ENCODE data around the gene PEF1.

Gene PEF1

DNA sequence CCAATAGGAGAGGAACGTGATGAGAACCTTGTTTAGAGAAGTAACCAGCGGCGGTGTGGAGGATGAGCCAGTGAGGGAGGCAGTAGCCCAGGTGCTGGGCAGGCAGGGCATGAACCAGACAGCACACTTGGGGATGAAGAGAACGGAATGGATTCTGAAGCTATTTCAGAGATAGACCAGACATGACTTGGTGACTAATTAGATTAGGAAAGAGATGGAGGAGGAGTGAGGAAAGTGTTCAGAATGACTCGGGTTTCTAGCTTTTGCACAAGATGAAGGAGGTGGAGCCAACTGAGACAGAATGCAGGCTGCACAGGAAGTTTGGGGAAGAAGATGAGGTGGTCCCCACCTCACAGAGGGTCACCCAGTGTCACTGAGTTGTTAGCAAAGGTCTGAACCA, 5.1 kb downstream of the PEF1 start:
- in situ Hi-C loops (cut with MboI; ENCODE audit: low sequenced_read_pairs), result no loop called here

DNA sequence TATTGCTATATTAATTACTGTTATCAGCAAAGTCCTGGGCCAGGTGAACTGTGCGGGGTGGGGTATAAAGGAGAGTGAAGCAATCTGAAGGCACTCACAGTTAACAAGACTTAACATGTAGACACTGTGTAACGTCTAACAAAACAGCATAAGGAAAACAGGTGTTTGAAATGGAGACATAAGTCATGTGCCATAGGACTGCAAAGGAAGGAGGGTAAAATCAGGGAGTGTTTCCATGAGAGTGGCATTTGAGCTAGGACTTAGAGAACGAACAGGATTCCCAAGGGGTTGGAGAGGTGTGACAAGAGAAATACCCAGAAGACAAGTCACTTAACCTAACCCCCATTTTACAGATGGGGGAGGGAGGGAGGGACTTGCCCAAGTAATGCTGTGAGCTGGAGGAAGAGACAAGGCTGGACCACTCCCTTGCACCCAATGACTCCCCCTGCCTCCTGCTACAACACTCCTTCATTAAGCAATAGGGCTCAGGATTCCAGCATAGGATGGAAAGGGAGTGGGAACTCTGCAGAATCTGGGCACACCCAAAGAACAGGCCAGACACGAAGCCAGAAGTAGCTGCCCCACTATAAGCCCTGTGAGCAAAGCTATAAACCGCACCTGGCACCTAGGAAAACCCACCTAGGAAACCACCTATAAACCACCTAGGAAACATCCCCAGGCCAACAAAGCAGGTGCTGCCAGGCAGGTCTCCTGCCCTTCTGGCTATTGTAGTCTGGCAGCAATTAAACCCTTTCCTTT, 6.6 kb downstream of the PEF1 start:
- in situ Hi-C loops (cut with MboI; ENCODE audit: low sequenced_read_pairs), result no loop called here

DNA sequence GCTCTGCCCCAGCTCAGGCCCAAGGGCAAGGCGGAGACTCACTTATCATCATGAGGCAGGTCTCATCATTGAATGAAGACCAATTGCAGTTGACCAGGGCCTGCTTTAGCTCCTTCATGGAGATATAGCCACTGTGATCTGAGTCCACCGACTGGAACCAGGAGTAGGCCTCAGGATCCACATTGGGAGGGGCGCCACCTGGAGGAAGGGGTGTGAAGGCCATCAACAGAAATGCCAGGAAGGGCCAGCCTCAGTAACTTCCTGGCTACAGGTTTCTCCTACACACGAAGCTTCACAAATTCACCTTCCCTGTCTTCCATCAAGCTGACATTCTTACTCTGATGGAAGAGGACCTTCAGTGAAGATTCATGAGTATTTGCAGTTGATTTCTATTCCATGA, 11.6 kb downstream of the PEF1 start:
- in situ Hi-C loops (cut with MboI; ENCODE audit: low sequenced_read_pairs), result no loop called here

DNA sequence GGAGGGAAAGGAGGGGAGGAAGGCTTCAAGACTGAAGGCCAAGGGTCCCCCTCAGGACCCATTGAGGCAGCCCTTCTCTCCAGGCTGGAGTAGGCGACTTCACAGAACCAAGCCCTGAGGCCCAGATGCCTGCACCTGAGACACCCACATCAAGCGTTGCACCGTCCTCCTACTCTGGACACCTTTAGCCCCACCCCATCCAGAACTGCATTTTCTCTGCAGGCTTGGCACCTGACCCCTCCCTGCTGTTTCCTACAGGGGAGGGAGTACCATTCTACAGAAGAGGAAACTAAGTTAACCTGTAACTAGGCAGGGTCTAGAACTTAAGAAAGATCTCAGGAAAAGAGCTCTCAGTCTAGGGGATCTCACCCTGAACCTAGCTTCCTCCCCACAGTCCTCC, 12.0 kb downstream of the PEF1 start:
- in situ Hi-C loops (cut with MboI; ENCODE audit: low sequenced_read_pairs), result no loop called here

DNA sequence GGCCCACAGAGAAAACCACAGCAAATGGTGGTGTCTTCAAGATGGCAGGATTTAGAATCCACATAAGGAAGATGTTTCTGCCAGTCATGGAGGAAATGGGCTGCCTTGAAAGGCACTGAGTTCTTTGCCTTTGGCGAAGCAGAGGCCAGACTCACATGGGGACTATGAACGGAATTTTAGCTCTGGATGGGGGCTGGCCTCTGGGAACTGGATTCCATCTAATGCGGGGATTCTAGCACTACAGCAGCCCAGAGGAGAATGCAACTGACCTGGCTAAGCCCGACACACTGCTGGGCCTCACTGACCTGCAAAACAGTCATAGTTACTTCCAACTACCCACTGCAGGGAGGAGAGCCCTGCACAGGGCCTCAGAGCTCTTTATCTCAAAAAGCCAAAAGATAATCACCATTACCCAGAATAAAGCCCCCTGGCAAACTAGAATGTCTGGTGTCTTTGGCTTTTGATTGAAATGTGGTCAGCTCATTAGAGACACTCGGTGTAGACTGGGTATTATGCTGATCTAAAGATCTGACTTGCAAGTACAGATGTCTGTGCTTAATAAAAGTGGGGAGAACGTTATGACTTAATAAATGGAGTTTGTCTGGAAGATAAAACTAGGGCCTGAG, 15.6 kb downstream of the PEF1 start:
- in situ Hi-C loops (cut with MboI; ENCODE audit: low sequenced_read_pairs), result no loop called here

DNA sequence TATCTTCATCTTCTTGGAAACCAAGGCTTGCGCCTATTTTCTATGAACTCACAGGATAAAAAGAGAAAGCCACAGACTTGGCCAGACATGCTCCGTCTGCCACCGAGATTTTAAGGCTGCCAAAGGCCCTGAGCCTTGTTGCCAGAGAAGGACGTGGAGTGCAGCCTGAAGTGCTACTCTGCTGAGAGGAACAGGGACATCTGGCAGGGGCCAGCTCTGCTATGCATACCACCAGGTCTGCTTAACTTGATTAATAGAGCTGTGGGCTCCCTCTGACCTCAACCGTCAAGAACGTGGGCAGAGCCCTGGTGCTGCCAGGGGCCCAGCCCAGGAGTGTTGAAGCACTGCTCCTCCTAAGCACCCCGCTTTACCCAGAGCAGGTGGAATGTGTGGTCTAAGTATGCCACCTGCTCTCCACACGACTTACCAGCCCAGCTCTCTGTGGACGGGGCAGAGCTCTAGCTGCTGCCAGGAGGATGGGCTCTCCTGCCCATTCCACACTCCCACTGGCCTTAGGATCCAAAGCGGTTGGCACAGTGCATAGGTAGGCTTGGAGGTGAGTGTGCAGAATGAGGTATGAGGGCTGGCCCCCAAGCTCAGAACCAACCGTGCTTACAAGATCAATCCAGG, 16.6 kb downstream of the PEF1 start:
- in situ Hi-C loops (cut with MboI; ENCODE audit: low sequenced_read_pairs), result no loop called here

DNA sequence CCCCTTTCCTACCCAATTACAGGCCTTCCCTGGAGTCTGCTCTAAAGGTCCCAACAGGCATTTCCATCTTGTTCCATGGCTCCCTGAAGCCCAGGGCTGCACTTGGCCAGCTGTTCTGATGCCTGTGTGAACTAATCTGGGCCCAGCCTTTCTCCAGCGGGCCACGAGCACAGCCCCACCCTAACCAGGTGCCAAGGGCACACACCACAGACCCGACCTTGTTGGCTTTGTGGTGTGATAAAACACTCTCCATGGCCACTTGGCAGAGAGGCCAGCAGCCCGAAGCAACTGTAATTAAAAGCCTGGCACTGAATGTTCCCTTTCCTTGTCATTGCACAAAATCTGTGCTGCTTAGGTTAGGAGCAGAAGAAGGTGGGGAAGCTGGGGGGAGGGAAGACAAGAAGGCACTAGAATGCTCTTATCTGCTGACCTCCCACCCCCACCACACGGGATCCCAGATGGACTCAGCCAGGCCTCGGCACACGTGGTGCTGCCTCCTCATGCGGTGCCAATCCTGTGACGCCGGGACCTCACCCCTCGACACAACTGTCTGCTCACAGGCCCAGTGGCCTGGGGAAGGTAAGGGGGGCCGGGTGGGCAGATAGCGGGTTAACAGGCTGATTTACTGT, 17.3 kb downstream of the PEF1 start:
- in situ Hi-C loops (cut with MboI; ENCODE audit: low sequenced_read_pairs), result no loop called here

DNA sequence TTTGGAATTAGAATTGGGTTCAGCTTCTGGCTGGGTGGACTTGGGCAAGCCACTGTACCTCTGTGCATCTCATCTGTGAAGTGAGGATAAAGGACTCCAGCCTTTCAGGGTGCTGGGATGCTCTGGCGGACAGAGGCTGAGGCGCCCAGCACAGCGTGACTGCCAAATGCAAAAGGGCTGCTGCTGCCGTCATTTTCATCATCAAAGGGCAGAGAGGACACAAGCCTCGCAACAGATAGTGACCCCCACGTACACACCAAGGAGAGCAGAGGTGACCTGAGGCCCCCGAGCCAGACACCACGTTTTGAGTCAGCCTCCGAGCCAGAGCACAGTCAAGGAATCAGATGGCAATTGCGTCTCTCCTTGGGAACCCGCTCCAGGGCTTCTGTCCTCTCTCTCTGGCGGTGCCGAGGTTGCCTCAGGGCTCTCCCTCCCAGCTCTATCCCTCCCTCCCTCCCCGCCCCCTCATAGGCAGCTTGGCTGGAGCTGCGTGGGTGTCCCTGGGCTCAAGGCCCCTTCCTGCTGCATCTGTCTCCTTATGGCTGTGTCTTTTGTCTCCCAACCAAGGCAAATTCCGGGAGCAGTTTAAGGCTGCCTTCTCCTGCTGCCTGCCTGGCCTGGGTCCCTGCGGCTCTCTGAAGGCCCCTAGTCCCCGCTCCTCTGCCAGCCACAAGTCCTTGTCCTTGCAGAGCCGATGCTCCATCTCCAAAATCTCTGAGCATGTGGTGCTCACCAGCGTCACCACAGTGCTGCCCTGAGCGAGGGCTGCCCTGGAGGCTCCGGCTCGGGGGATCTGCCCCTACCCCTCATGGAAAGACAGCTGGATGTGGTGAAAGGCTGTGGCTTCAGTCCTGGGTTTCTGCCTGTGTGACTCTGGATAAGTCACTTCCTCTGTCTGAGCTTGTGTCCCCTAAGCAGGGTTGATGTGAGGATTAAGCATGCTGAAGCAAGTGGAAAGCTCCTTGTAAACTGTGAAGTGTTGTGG, 18.2 kb downstream of the PEF1 start:
- in situ Hi-C loops (cut with MboI; ENCODE audit: low sequenced_read_pairs), result no loop called here

DNA sequence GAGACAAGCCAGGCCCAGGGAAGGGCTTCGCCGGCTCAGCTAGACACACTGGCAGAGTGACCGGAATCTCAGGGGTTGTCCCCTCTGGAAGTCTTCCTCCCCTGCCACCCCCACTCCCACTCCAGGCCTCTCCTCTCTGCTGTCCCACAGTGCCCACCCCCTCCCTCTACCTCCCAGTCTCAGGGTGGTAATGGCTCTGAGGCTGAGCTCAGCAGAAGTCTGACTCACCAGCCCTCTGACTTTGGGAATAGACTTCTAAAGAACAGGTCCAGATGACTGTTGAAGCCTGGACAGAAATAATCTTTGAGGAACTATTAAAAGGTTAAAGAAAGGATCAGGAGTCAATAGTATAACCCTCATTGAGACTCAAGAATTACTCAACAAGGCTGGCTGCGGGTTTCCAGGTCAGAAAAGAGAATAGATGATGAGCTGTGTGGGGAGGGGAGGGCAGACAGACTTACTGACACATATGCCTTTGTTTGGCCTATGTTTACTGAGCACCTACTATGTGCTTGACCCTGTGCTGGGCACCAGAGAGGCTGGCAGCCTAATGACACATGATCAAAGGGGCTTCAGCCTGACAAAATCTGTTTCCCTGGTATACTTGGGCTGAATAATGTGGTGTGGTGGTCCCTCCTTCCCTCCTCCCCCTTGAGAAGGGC, 19.0 kb downstream of the PEF1 start:
- in situ Hi-C loops (cut with MboI; ENCODE audit: low sequenced_read_pairs), result no loop called here

DNA sequence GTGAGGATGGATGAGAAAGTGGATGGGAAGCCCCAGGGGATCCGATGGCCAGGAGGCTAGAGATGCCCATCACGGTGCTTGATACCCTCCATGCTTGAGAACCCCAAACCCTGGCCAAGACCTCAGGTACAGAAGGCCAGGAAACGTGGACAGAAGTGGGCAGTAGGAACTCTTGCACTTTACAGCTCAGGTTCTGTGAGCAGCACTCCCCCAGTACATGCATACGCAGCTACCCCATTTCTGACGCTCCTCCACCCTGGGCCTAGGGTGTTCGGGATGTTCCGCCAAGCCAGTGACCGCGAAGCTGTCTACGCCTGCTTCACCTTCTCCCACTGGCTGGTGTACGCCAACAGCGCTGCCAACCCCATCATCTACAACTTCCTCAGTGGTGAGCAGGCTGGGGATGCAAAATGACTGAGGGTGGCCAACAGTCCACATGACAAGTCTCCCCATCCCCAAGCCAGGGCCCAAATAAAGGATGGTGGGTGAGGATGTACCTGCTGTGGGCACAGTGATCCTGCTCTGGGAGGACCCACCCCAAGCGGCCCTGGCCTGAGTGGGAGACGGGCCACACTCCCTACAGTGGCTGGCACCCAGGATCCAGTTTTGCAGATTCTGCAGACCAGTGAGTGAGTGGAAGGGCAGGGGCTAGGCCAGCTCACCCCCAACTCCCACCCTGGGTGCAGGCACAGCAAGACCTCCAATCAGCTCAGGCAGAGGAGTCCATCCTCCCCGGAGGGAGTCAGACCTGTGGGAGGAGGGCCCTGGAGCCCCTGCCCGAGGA, 19.8 kb downstream of the PEF1 start:
- in situ Hi-C loops (cut with MboI; ENCODE audit: low sequenced_read_pairs), result no loop called here

DNA sequence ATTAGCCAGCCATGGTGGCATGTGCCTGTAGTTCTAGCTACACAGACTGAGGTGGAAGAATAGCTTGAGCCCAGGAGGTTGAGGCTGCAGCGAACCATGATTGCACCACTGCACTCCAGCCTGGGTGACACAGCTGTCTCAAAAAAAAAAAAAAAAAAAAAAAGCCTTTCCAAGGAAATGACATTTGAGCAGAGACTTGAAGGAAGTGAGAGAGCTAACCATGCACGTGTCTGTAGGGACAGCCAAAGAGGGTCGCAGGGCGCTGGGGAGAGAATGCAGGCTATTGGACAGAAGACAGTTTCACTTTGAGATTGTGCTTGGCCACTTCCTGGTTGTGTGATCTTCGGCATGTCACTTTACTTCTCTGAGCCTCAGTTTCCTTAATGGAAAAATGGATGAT, 20.4 kb downstream of the PEF1 start:
- in situ Hi-C loops (cut with MboI; ENCODE audit: low sequenced_read_pairs), result no loop called here

DNA sequence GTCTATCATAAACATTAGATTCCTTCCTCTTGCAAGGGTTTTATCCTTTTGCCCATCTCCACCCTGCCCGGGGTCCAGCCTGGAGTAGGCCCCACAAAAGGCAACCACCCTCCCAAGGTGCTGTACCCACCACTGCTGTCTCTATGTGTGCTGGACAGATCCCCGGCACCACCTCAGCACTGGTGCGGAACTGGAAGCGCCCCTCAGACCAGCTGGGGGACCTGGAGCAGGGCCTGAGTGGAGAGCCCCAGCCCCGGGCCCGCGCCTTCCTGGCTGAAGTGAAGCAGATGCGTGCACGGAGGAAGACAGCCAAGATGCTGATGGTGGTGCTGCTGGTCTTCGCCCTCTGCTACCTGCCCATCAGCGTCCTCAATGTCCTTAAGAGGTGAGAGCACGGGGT, 21.3 kb downstream of the PEF1 start:
- in situ Hi-C loops (cut with MboI; ENCODE audit: low sequenced_read_pairs), result no loop called here

DNA sequence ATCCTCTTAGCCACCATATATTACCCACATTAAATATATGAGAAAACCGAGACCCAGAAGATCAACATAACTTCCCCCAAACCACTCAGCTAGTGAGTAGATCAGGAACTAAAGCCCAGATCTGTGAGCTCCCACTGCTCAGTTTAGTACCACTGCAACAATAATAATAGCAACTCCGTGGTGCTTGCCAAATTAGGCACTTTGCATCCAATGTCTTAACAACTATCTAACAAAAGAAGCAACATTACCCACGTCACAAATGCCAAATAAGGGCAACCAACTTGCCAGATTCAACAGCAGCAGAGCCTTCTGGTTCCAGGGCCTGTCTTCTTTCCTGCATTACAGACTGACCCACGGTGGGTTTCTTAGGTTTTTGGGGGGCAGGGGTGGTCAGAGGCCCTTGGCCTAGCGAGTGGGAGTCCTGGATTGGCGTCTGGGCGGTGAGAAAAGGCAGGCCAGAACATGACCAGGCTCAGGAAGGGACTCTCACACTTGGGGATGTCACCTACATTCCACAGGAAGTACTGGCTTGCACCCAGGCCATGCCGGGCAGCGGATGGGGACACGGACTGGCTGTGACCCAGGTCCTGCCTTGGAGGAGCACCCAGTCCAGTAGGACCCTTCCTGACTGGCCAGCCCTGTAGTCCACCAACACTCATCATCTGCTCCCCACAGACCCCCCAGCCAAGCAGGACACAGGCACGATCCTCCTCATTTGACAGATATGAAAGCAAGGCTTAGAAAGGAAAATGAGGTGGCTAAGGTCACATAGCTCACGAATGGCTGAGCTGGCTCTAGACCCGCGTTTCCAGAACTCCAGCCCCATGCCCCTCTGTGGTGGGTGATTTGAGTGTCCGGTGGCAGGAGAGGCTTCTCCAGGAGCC, 22.6 kb downstream of the PEF1 start:
- in situ Hi-C loops (cut with MboI; ENCODE audit: low sequenced_read_pairs), result no loop called here

DNA sequence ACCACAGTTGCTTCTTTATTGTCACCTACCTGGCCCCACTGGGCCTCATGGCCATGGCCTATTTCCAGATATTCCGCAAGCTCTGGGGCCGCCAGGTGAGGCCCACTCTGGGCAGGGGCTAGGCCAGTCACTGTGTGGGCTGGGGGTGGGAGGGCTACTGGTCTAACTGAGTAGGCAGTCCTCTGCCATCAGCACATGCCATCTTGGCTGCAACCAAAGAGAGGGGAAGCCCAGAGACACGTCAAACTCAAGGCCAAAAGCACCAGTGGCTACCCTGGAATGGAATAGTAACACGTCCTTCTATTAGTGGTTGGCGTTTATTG, 23.2 kb downstream of the PEF1 start:
- in situ Hi-C loops (cut with MboI; ENCODE audit: low sequenced_read_pairs), result no loop called here

DNA sequence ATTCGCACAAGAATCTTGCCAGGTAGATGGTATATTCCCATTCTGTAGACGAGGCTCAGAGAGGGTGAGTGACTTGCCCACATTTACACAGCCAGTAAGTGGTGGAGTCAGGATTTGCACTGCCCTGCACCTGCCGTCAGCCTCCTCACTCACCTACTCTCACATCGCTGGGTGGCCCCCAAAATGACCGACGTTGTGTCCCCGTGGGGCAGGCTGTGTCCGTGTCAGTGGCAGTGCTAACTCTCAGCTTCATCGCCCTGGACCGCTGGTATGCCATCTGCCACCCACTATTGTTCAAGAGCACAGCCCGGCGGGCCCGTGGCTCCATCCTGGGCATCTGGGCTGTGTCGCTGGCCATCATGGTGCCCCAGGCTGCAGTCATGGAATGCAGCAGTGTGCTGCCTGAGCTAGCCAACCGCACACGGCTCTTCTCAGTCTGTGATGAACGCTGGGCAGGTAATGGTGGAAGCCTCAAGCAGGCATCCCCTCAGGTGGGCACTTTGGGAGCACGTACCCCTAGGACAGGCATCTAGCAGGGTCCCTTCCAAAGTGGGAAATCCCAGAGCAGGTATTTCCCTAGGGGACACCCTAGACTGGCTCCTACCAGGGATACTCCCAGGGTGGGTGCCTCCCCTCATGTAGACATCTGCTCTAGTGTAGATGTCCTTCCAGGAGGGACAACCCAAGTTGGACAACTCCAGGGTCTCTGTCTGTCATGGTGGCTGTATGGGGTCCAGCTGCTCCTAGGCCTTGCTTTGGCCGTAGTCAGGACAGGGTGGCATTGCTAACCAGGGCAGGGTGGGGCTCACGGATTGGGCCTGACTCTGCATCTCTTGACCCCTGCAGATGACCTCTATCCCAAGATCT, 23.8 kb downstream of the PEF1 start:
- in situ Hi-C loops (cut with MboI; ENCODE audit: low sequenced_read_pairs), result no loop called here

DNA sequence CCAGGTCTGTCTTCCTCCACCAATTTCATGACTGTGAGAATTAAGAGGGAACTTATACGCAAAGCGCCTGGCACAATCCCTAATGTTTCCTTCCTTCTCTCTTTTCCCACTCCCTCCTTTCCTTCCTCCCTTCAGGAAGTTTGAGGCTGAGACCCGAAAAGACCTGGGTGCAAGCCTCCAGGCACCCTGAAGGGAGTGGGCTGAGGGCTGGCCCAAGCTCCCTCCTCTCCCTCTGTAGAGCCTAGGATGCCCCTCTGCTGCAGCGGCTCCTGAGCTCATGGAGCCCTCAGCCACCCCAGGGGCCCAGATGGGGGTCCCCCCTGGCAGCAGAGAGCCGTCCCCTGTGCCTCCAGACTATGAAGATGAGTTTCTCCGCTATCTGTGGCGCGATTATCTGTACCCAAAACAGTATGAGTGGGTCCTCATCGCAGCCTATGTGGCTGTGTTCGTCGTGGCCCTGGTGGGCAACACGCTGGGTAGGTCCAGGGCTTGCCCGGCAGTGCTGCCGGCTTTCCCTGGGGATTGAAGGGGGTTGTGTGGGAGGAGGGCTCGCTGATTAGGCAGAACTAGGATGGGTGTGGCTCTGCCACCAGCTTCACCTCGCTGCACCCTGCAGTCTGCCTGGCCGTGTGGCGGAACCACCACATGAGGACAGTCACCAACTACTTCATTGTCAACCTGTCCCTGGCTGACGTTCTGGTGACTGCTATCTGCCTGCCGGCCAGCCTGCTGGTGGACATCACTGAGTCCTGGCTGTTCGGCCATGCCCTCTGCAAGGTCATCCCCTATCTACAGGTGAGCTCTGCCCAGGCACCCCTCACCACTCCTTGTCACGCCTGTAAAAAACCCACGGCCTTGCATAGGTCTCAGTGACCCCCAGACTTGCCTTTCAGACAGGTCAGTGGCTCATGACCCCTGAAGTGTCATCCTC, 25.5 kb downstream of the PEF1 start:
- in situ Hi-C loops (cut with MboI; ENCODE audit: low sequenced_read_pairs), result no loop called here
